Smooth muscle cell (in vitro differentiated cells): ENCODE results near the gene KIRREL3. TPM values are rescaled to one million over a fixed set of nuclear protein-coding genes. Genes with fewer than 3 reads are reported as not detected.

Experiments used
- DNase-seq: peaks from one replicate; lab custom pipeline; 2025; ENCODE audit not compliant: unreplicated experiment; lab: John Stamatoyannopoulos, UW
- H2AFZ ChIP-seq: fragments of 200-600 bp; sonication (generic); 2 replicates; pipeline ENCODE4 v1.6.0; 2016; ENCODE audit warnings: antibody characterized with exemption, low read depth, mild to moderate bottlenecking
- H3F3A ChIP-seq: fragments of 200-600 bp; sonication (generic); 2 replicates; pipeline ENCODE4 v1.6.0; 2017; ENCODE audit warnings: antibody characterized with exemption, low read depth
- H3K27ac ChIP-seq: fragments of 200-600 bp; sonication (generic); 2 replicates; pipeline ENCODE4 v1.5.1; 2016; ENCODE audit warnings: low read depth, mild to moderate bottlenecking
- H3K27me3 ChIP-seq: fragments of 200-600 bp; sonication (generic); 2 replicates; pipeline ENCODE4 v1.6.1; 2016; ENCODE audit warnings: low read depth, mild to moderate bottlenecking
- H3K36me3 ChIP-seq: fragments of 200-600 bp; sonication (generic); 2 replicates; pipeline ENCODE4 v1.5.1; 2016; ENCODE audit warnings: low read depth
- H3K4me1 ChIP-seq: fragments of 200-600 bp; sonication (generic); 2 replicates; pipeline ENCODE4 v1.5.1; 2016; ENCODE audit warnings: low read depth
- H3K4me2 ChIP-seq: fragments of 200-600 bp; sonication (generic); 2 replicates; pipeline ENCODE4 v1.6.0; 2016; ENCODE audit warnings: mild to moderate bottlenecking
- H3K4me3 ChIP-seq: fragments of 200-600 bp; sonication (generic); 2 replicates; pipeline ENCODE4 v1.5.1; 2016; ENCODE audit warnings: mild to moderate bottlenecking
- H3K79me2 ChIP-seq: fragments of 200-600 bp; sonication (generic); 2 replicates; pipeline ENCODE4 v1.6.0; 2016; ENCODE audit warnings: low read depth, mild to moderate bottlenecking
- H3K9ac ChIP-seq: fragments of 200-600 bp; sonication (generic); 2 replicates; pipeline ENCODE4 v1.6.0; 2016; ENCODE audit warnings: low read depth
- H3K9me3 ChIP-seq: fragments of 200-600 bp; sonication (generic); replicated peaks from 2 replicates; pipeline ENCODE4 v1.5.1; 2016; ENCODE audit warnings: low read depth
- H4K20me1 ChIP-seq: fragments of 200-600 bp; sonication (generic); 2 replicates; pipeline ENCODE4 v1.6.0; 2016; ENCODE audit warnings: low read depth
- WGBS: methylation state at CpG from one replicate; pipeline ENCODE4 v1.1.7; 2016; ENCODE audit warnings: low lambda C conversion rate; 5-methylcytosine and 5-hydroxymethylcytosine counted together
- polyA plus RNA-seq: library from polyadenylated mRNA; unstranded; fragments of >200 nt; fragmentation: Nextera tagmentation; extraction: Ambion mirVana; gene quantifications from 2 replicates; pipeline ENCODE4 v1.2.1, GENCODE V29; 2016
- total RNA-seq: library from RNA; depleted of rRNA; stranded (reverse); fragments of >200 nt; gene quantifications from 2 replicates; pipeline ENCODE4 v1.2.3, GENCODE V29; 2014
- TF ChIP-seq, protein P1 (sequence below): fragments of 200-600 bp; sonication (generic); IDR thresholded peaks from 2 replicates; pipeline ENCODE4 v1.5.1; 2017; ENCODE audit warnings: borderline replicate concordance, mild to moderate bottlenecking, antibody characterized with exemption; ENCODE audit not compliant: insufficient read depth, poor library complexity, severe bottlenecking

The KIRREL3 gene
- total and polyA plus RNA-seq, 2 experiments from 2014 or later: 1.2 TPM; not detected in 1

DNA sequence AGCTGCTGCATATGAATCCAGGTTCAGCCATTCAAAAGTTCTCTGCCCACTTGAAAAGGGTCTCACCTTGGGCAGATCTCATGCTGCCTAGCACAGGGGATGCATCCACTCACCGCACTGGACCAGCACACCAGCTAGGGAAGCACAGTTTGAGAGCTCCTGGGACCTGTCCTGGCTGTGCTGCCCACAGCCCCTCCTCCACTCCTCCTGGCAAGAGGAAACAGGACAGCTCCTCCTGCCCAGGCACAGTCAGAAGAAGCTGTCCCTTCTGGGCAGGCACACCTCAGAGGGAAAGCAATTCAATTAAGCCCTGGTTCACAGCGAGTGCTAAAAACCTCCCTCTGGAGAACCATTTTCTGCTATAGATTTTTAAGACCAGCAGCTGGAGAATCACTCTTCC lies 498.4 kb downstream of the KIRREL3 start:
- H2AFZ ChIP-seq: no peak overlapping the region
- no peaks in the 10 kb centered on the region for H4K20me1 ChIP-seq
- H3K4me3 ChIP-seq: no peak overlapping the region
- H3K4me2 ChIP-seq: no peak overlapping the region
- TF ChIP-seq, protein P1, sequence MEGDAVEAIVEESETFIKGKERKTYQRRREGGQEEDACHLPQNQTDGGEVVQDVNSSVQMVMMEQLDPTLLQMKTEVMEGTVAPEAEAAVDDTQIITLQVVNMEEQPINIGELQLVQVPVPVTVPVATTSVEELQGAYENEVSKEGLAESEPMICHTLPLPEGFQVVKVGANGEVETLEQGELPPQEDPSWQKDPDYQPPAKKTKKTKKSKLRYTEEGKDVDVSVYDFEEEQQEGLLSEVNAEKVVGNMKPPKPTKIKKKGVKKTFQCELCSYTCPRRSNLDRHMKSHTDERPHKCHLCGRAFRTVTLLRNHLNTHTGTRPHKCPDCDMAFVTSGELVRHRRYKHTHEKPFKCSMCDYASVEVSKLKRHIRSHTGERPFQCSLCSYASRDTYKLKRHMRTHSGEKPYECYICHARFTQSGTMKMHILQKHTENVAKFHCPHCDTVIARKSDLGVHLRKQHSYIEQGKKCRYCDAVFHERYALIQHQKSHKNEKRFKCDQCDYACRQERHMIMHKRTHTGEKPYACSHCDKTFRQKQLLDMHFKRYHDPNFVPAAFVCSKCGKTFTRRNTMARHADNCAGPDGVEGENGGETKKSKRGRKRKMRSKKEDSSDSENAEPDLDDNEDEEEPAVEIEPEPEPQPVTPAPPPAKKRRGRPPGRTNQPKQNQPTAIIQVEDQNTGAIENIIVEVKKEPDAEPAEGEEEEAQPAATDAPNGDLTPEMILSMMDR: no peak
- H3K79me2 ChIP-seq: no peaks in the 10 kb centered on the region
- H3K27ac ChIP-seq: no peak overlapping the region
- H3K4me1 ChIP-seq: peaks cover 3% of the 10 kb centered on the region
- no peak for DNase-seq
- 65% methylated on average over 2 of the region's 2 CpGs for WGBS
- H3K9me3 ChIP-seq: no peaks in the 10 kb centered on the region
- H3F3A ChIP-seq: no peaks in the 10 kb centered on the region
- no peak overlapping the region for H3K9ac ChIP-seq
- peaks cover 9% of the 10 kb centered on the region for H3K27me3 ChIP-seq
- H3K36me3 ChIP-seq: no peaks in the 10 kb centered on the region

DNA sequence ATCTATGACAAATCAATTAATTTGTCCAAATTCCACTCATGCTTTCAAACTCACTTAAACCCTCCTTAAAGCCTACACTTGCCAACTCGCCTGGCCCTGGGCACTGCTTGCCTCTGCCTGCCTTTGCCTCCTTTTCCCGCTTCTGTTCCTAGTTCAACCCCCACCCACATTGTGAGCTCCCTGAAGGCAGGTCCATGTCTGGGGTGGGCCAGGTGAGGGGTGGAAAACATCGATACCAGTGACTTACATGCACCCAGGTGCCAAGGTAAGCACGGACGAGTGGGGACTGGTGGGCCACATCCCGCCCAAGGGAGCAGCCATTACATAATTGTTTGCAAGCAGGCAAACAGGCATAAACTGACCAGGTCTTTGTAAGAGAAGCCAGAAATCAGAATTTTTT lies 498.9 kb downstream of the KIRREL3 start:
- Histone ChIP-seq H2AFZ (no peak overlapping the region), H3K79me2 (no peaks in the 10 kb centered on the region), H3K27ac (no peak overlapping the region), H3K9ac (no peak overlapping the region), H3K4me2 (no peak overlapping the region), H4K20me1 (no peaks in the 10 kb centered on the region), H3K27me3 (peaks cover 9% of the 10 kb centered on the region), H3K36me3 (no peaks in the 10 kb centered on the region), H3F3A (no peaks in the 10 kb centered on the region), H3K4me3 (no peak overlapping the region), H3K9me3 (no peaks in the 10 kb centered on the region), H3K4me1 (peaks cover 3% of the 10 kb centered on the region)
- 95% methylated on average over 6 of the region's 6 CpGs for WGBS
- DNase-seq: no peak
- TF ChIP-seq, protein P1: no peak

DNA sequence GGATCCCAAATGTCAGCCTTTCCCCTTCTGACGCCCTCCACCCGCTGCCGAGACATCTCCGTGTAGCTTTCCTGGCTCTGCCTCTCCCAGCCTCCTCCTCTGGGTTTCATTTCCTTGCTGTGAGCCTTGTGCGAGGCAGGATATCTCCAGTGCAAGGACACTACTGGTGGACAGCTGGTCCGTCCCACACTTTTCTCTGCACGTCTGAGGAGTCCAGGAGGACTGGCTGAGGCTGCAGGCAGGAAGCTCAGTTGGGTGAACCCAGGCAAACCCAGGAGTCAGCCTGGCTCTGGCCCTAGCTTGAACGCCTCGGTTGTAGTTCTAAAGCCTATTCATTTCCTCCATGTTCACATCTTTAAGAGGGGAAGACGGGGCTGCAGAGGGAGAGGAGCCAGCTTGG lies 499.6 kb downstream of the KIRREL3 start:
- H3K27ac ChIP-seq: no peak overlapping the region
- no peak overlapping the region for H3K4me3 ChIP-seq
- H3K9me3 ChIP-seq: no peaks in the 10 kb centered on the region
- H3K4me1 ChIP-seq: peaks cover 3% of the 10 kb centered on the region
- H3K4me2 ChIP-seq: no peak overlapping the region
- H3K9ac ChIP-seq: no peak overlapping the region
- no peaks in the 10 kb centered on the region for H3K79me2 ChIP-seq
- 81% methylated on average over 10 of the region's 10 CpGs for WGBS
- DNase-seq: no peak
- peaks cover 9% of the 10 kb centered on the region for H3K27me3 ChIP-seq
- H3F3A ChIP-seq: no peaks in the 10 kb centered on the region
- H2AFZ ChIP-seq: no peak overlapping the region
- H3K36me3 ChIP-seq: no peaks in the 10 kb centered on the region
- H4K20me1 ChIP-seq: no peaks in the 10 kb centered on the region
- TF ChIP-seq, protein P1: no peak

DNA sequence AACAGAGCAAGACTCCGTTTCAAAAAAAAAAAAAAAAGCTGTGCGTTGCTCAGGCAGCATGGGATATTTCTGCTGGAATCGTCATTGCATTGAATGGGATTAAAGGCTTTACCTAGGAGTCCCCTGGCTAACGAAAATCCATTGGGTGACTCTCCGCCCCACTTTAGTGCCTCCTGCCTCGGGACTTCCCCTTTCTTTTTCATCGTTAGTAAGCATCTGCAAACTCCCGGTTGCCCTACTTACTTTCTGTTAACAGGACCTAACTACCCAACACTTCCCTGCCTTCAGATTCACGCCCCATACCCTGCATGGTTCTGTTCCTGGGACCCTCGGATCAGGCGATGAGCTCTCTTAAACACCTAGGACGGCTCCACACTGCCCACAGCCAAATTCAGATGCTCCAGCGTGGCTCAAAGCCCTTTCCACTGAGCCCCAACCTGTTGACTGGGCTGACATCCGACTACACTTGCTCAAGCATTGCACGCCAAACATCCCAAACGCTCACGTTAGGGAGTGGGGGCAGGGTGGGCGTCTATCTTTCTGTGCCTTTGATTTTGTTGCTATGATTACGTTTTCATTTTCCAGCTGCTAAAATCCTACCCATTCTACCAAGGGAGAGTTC lies 501.3 kb downstream of the KIRREL3 start:
- TF ChIP-seq, protein P1: no peak
- H3K79me2 ChIP-seq: no peaks in the 10 kb centered on the region
- H3K27ac ChIP-seq: no peak overlapping the region
- no peak overlapping the region for H3K9ac ChIP-seq
- WGBS: 86% methylated on average over 19 of the region's 19 CpGs
- no peak overlapping the region for H2AFZ ChIP-seq
- no peaks in the 10 kb centered on the region for H3K36me3 ChIP-seq
- no peak overlapping the region for H3K4me2 ChIP-seq
- no peaks in the 10 kb centered on the region for H3F3A ChIP-seq
- H3K27me3 ChIP-seq: peaks cover 9% of the 10 kb centered on the region
- no peak overlapping the region for H3K4me3 ChIP-seq
- no peaks in the 10 kb centered on the region for H3K9me3 ChIP-seq
- no peaks in the 10 kb centered on the region for H4K20me1 ChIP-seq
- no peak for DNase-seq
- H3K4me1 ChIP-seq: peaks cover 3% of the 10 kb centered on the region
